22Rv1 (cell line): Measurements from ENCODE around the gene SULT4A1.

ENCODE experiments used
- ZFX ChIP-seq: fragments of 450-650 bp; IDR thresholded peaks from 2 replicates; pipeline ENCODE4 v1.6.1; 2017; ENCODE audit warnings: antibody characterized with exemption, borderline replicate concordance
- TF ChIP-seq, protein P1 (sequence below): fragments of 450-650 bp; IDR thresholded peaks from 2 replicates; pipeline ENCODE4 v1.5.1; 2017; ENCODE audit warnings: mild to moderate bottlenecking

DNA sequence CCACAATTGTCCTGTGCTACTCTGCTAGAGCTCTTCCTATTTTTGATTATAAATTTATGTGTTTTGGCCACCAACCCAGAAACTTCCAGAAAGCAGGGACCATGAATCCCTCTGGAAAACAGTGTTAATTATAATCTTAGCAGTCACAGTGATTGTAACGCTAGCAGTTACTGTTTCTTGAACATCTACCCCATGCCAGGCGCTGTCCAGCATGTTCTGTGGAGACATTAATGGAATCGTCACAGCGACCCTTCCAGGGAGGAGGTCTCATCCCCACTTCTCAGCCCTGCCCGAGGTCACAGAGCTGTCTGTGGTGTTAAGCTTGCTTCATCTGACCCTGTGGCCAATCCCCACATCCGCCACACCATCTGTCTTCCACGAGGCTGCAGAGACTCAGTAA lies 43.4 kb upstream of the SULT4A1 start:
- TF ChIP-seq, protein P1, sequence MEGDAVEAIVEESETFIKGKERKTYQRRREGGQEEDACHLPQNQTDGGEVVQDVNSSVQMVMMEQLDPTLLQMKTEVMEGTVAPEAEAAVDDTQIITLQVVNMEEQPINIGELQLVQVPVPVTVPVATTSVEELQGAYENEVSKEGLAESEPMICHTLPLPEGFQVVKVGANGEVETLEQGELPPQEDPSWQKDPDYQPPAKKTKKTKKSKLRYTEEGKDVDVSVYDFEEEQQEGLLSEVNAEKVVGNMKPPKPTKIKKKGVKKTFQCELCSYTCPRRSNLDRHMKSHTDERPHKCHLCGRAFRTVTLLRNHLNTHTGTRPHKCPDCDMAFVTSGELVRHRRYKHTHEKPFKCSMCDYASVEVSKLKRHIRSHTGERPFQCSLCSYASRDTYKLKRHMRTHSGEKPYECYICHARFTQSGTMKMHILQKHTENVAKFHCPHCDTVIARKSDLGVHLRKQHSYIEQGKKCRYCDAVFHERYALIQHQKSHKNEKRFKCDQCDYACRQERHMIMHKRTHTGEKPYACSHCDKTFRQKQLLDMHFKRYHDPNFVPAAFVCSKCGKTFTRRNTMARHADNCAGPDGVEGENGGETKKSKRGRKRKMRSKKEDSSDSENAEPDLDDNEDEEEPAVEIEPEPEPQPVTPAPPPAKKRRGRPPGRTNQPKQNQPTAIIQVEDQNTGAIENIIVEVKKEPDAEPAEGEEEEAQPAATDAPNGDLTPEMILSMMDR: no peak
- no peak for TF ChIP-seq ZFX
